Urinary bladder (tissue), 4 donors: Measurements from ENCODE around the gene C14orf119. TPM values are rescaled to one million over a fixed set of nuclear protein-coding genes. Genes with fewer than 3 reads are reported as not detected.

ENCODE experiments used
- DNase-seq: peaks from one replicate; pipeline ENCODE4 v3.0.0-alpha.2; 2015; ENCODE audit errors: extremely low spot score
- H3K27ac ChIP-seq: one replicate; pipeline ENCODE4 v1.5.1; 2013; ENCODE audit warnings: low read depth, mild to moderate bottlenecking, moderate library complexity
- H3K36me3 ChIP-seq: one replicate; pipeline ENCODE4 v1.6.1; 2013; ENCODE audit warnings: mild to moderate bottlenecking, moderate library complexity; ENCODE audit not compliant: insufficient read depth
- H3K4me1 ChIP-seq: one replicate; pipeline ENCODE4 v1.6.1; 2013; ENCODE audit warnings: mild to moderate bottlenecking, moderate library complexity; ENCODE audit not compliant: insufficient read depth
- H3K4me3 ChIP-seq: one replicate; pipeline ENCODE4 v1.5.1; 2013; ENCODE audit warnings: low read depth, low read length
- WGBS: extraction: QIAGEN DNeasy Blood & Tissue Kit; methylation state at CpG from one replicate; pipeline ENCODE4 v1.1.7; 2013; 5-methylcytosine and 5-hydroxymethylcytosine counted together
- polyA plus RNA-seq: library from polyadenylated mRNA; stranded (reverse); fragments of 200-250 nt; gene quantifications from one replicate; pipeline ENCODE4 v1.2.3, GENCODE V29; 2013
- total RNA-seq: library from RNA; depleted of rRNA; stranded (reverse); fragments of >200 nt; gene quantifications from one replicate; pipeline ENCODE4 v1.2.3, GENCODE V29; 2014
- donor health status: healthy with polysubstance abuse.
- donor health status: healthy.

C14orf119 gene
- total and polyA plus RNA-seq, 2 donors: 37.2 to 51.8 TPM

GRCh38 chr14:23089498-23090253, 5.6 kb upstream of the C14orf119 start:
- Histone ChIP-seq H3K4me3 (no peak overlapping the region), H3K36me3 (peaks cover 10% of the 10 kb centered on the region), H3K27ac (no peak overlapping the region), H3K4me1 (no peaks in the 10 kb centered on the region)
- WGBS: 89% methylated on average over 12 of the region's 12 CpGs
- DNase-seq: no peak

- Histone ChIP-seq H3K4me1 (no peaks in the 10 kb centered on the region), H3K36me3 (peaks cover 7% of the 10 kb centered on the region), H3K27ac (no peak overlapping the region), H3K4me3 (no peak overlapping the region)
- no peak for DNase-seq
- 75% methylated on average over 4 of the region's 4 CpGs for WGBS
Measured at GRCh38 chr14:23090254-23090636, 5.1 kb upstream of the C14orf119 start.

- DNase-seq: no peak
- Histone ChIP-seq H3K27ac (no peak overlapping the region), H3K36me3 (peaks cover 2% of the 10 kb centered on the region), H3K4me3 (no peak overlapping the region), H3K4me1 (no peaks in the 10 kb centered on the region)
- WGBS: 87% methylated on average over 12 of the region's 12 CpGs
Measured at GRCh38 chr14:23091294-23092225, 3.7 kb upstream of the C14orf119 start.

- WGBS: 67% methylated on average over 2 of the region's 2 CpGs
- Histone ChIP-seq H3K36me3 (no peaks in the 10 kb centered on the region), H3K27ac (no peak overlapping the region), H3K4me1 (no peaks in the 10 kb centered on the region), H3K4me3 (no peak overlapping the region)
- DNase-seq: no peak
Measured at GRCh38 chr14:23093104-23093503, 2.2 kb upstream of the C14orf119 start.

- H3K4me3 ChIP-seq: peak overlapping the region; percentile 74
- no peaks in the 10 kb centered on the region for H3K36me3 ChIP-seq
Measured at GRCh38 chr14:23093526-23093925, 1.8 kb upstream of the C14orf119 start.

GRCh38 chr14:23093991-23094665, 1.2 kb upstream of the C14orf119 start:
- peak overlapping the region; percentile 74 for H3K4me3 ChIP-seq
- H3K36me3 ChIP-seq: no peaks in the 10 kb centered on the region
- under 1% methylated on average over 14 of the region's 14 CpGs for WGBS
- no peak for DNase-seq
- peak overlapping the region; percentile 98 for H3K27ac ChIP-seq
- no peaks in the 10 kb centered on the region for H3K4me1 ChIP-seq

More at GRCh38 chr14:23093526-23093925, 1.8 kb upstream of the C14orf119 start:
- WGBS: 78% methylated on average over 2 of the region's 2 CpGs
- no peaks in the 10 kb centered on the region for H3K4me1 ChIP-seq
- DNase-seq: no peak
- no peak overlapping the region for H3K27ac ChIP-seq

- no peaks in the 10 kb centered on the region for H3K36me3 ChIP-seq
- DNase-seq: peak; percentile 80
Measured at GRCh38 chr14:23094666-23095195, 574 bp upstream of the C14orf119 start, which contains the start of gene ACIN1. ACIN1 (minus strand) TSS chr14:23095136; CDS start chr14:23095112, 24 bp downstream.

GRCh38 chr14:23097786-23098185, 2.5 kb downstream of the C14orf119 start:
- Histone ChIP-seq H3K27ac (no peak overlapping the region), H3K4me1 (no peaks in the 10 kb centered on the region), H3K36me3 (no peaks in the 10 kb centered on the region), H3K4me3 (no peak overlapping the region)
- DNase-seq: no peak
- 86% methylated on average over 7 of the region's 7 CpGs for WGBS

More at GRCh38 chr14:23094666-23095195, 574 bp upstream of the C14orf119 start, which contains the start of gene ACIN1:
- Histone ChIP-seq H3K4me1 (no peaks in the 10 kb centered on the region), H3K4me3 (peak within 1 kb of the TSS; percentile 74), H3K27ac (peak within 1 kb of the TSS; percentile 98)
- WGBS: under 1% methylated on average over 55 of the region's 55 CpGs

- WGBS: 81% methylated on average over 10 of the region's 10 CpGs
- Histone ChIP-seq H3K27ac (no peak overlapping the region), H3K4me3 (no peak overlapping the region), H3K4me1 (no peaks in the 10 kb centered on the region), H3K36me3 (no peaks in the 10 kb centered on the region)
- no peak for DNase-seq
Measured at GRCh38 chr14:23099212-23099861, 4.0 kb downstream of the C14orf119 start.

- Histone ChIP-seq H3K4me1 (no peaks in the 10 kb centered on the region), H3K4me3 (no peak overlapping the region), H3K27ac (no peak overlapping the region), H3K36me3 (no peaks in the 10 kb centered on the region)
- no peak for DNase-seq
- 83% methylated on average over 6 of the region's 6 CpGs for WGBS
Measured at GRCh38 chr14:23101213-23101970, 6.1 kb downstream of the C14orf119 start.

GRCh38 chr14:23101986-23102625, 6.8 kb downstream of the C14orf119 start:
- Histone ChIP-seq H3K4me1 (no peaks in the 10 kb centered on the region), H3K36me3 (no peaks in the 10 kb centered on the region), H3K4me3 (no peak overlapping the region), H3K27ac (no peak overlapping the region)
- DNase-seq: no peak
- 73% methylated on average over 10 of the region's 10 CpGs for WGBS

- no peak overlapping the region for H3K4me3 ChIP-seq
- no peaks in the 10 kb centered on the region for H3K4me1 ChIP-seq
- no peak for DNase-seq
- H3K27ac ChIP-seq: no peak overlapping the region
- H3K36me3 ChIP-seq: no peaks in the 10 kb centered on the region
- 89% methylated on average over 2 of the region's 2 CpGs for WGBS
Measured at GRCh38 chr14:23102801-23103200, 7.5 kb downstream of the C14orf119 start.
